ENCODE measurements around the gene ANG. TPM values are rescaled to one million over a fixed set of nuclear protein-coding genes. Genes with fewer than 3 reads are reported as not detected.

Gene ANG
- total RNA-seq, 4 donors from 2014 or later, result 19.8 to 45.5 (median 32.1) TPM

GRCh38 chr14:20680363-20680762, 8.2 kb upstream of the ANG start:
- 57 to 65% methylated on average over 7 to 8 of the region's 8 CpGs for WGBS, 2 donors
- intact Hi-C loops (cut with DNase I; ENCODE audit: low total_unique reads), result loop anchor here (5.0 to 10.0 kb wide), 2 partner anchors 216 to 348 kb away; partner anchors contain the start of genes CCNB1IP1, PIP4P1 and PNP
- TF ChIP-seq, protein P1, sequence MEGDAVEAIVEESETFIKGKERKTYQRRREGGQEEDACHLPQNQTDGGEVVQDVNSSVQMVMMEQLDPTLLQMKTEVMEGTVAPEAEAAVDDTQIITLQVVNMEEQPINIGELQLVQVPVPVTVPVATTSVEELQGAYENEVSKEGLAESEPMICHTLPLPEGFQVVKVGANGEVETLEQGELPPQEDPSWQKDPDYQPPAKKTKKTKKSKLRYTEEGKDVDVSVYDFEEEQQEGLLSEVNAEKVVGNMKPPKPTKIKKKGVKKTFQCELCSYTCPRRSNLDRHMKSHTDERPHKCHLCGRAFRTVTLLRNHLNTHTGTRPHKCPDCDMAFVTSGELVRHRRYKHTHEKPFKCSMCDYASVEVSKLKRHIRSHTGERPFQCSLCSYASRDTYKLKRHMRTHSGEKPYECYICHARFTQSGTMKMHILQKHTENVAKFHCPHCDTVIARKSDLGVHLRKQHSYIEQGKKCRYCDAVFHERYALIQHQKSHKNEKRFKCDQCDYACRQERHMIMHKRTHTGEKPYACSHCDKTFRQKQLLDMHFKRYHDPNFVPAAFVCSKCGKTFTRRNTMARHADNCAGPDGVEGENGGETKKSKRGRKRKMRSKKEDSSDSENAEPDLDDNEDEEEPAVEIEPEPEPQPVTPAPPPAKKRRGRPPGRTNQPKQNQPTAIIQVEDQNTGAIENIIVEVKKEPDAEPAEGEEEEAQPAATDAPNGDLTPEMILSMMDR (IDR thresholded peaks at IDR 0.05), result no peak
- no peak for TF ChIP-seq POLR2A (IDR thresholded peaks at IDR 0.05)
- no peak for DNase-seq (ENCODE audit: low spot score in 2 of 2)
- no peak overlapping the region for H3K4me3 ChIP-seq (ENCODE audit: low read depth, poor library complexity, severe bottlenecking)

DNA sequence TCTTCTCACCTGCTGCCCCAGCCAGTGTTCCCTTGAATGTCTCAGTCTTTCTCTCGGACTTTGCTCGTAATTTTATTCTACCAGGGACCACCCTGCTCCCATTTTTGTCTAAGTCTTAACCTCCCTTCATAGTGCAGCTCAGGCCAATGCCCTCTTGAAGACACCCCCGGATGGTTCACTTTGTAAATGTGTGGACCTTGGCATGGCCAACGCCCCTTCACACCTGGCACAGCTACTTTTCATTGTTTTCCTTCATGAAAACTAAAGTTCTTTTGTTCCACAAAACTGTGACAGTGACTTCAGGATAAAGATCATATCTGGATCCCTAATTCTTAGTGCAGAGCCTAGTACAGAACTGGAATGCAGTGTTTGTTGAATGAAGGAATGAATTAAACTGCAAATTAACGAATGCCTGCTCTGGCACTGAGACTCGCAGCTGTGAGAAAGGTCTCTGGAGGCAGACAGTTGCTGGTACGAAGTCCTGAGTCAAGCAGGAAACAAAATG, 7.7 kb upstream of the ANG start:
- 5 to 9% methylated on average over 7 of the region's 7 CpGs for WGBS, 2 donors
- intact Hi-C loops (cut with DNase I; ENCODE audit: low total_unique reads), result loop anchor here (5.0 to 10.0 kb wide), 2 partner anchors 216 to 349 kb away; partner anchors contain the start of genes CCNB1IP1, PIP4P1 and PNP
- H3K4me3 ChIP-seq (ENCODE audit: low read depth, poor library complexity, severe bottlenecking), result peak overlapping the region; percentile 29
- no peak for TF ChIP-seq POLR2A (IDR thresholded peaks at IDR 0.05)
- TF ChIP-seq, protein P1 (IDR thresholded peaks at IDR 0.05), result no peak
- peak in 1 of 2 donors; percentile 62 for DNase-seq (ENCODE audit: low spot score in 2 of 2)

GRCh38 chr14:20681348-20682126, 7.0 kb upstream of the ANG start:
- intact Hi-C loops (cut with DNase I; ENCODE audit: low total_unique reads), result loop anchor here (5.0 to 10.0 kb wide), 2 partner anchors 217 to 349 kb away; partner anchors contain the start of genes CCNB1IP1, PIP4P1 and PNP
- peak overlapping the region; percentile 29 for H3K4me3 ChIP-seq (ENCODE audit: low read depth, poor library complexity, severe bottlenecking)
- 1% methylated on average over 25 of the region's 25 CpGs for WGBS, 2 donors
- no peak for TF ChIP-seq POLR2A (IDR thresholded peaks at IDR 0.05)
- TF ChIP-seq, protein P1 (IDR thresholded peaks at IDR 0.05), result no peak
- DNase-seq (ENCODE audit: low spot score in 2 of 2), result peak; percentile 90 to 96

DNA sequence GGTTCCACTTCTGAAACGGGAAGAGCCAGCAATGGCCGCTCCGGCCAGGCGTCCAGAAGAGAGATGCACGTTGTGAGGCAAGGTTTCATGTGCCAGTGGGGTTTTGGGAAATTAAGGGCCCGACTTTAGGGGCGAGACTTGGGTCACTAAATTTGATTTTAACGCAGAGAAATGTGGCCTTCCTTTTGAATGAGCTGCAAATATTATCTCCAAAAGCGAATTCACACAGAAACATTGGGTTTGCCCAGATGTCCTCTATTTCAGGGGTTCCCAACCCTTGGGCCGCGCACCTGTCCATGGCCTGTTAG, 6.5 kb upstream of the ANG start:
- intact Hi-C loops (cut with DNase I; ENCODE audit: low total_unique reads), result loop anchor here (5.0 to 10.0 kb wide), 2 partner anchors 217 to 350 kb away; partner anchors contain the start of genes CCNB1IP1, PIP4P1 and PNP
- H3K4me3 ChIP-seq (ENCODE audit: low read depth, poor library complexity, severe bottlenecking), result peak overlapping the region; percentile 29
- TF ChIP-seq POLR2A (IDR thresholded peaks at IDR 0.05), result no peak
- TF ChIP-seq, protein P1 (IDR thresholded peaks at IDR 0.05), result no peak
- no peak for DNase-seq (ENCODE audit: low spot score in 2 of 2)
- 1% methylated on average over 11 of the region's 11 CpGs for WGBS, 2 donors

DNA sequence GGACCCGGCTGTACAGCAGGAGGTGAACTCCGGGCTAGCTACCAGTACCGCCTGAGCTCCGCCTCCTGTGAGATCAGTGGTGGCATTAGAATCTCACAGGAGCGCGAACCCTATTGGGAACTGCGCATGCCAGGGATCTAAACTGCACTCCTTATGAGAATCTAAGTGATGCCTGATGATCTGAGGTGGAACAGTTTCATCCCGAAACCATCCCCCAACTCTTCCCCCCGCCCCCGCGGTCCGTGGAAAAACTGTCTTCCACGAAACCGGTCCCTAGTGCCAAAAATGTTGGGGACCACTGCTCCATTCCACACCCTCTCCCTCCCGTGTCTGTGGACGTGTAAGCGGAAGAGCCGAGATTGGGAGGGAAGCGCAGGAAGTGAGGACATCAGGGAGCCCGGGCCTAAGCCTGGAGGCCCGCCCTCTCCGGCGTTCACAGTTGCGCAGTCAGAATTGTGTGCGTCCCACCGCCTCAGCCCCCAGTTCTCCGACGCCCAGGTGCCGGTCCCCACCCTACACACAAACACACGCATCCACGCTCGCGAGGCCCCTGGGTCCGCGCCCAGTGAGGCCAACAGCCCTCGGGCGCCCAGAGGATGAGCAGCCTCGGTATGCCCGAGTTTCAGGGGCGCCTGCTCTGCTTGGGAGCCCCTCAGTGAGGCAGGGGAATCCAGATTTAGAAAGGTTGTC, 6.0 kb upstream of the ANG start:
- DNase-seq (ENCODE audit: low spot score in 2 of 2), result peak; percentile 89 to 98
- peak in 1 of 2 donors; percentile 95 for TF ChIP-seq POLR2A (IDR thresholded peaks at IDR 0.05)
- TF ChIP-seq, protein P1 (IDR thresholded peaks at IDR 0.05), result no peak
- WGBS, 2 donors, result 0 to 1% methylated on average over 35 to 39 of the region's 40 CpGs
- intact Hi-C loops (cut with DNase I; ENCODE audit: low total_unique reads), result loop anchor here (5.0 to 10.0 kb wide), 2 partner anchors 218 to 350 kb away; partner anchors contain the start of genes CCNB1IP1, PIP4P1 and PNP
- H3K4me3 ChIP-seq (ENCODE audit: low read depth, poor library complexity, severe bottlenecking), result peak overlapping the region; percentile 57
